NCI-H2107 (cell line): ENCODE measurements around the gene CDCA8.

Experiments used
- DNase-seq: peaks from one replicate; lab custom pipeline; 2025; lab: John Stamatoyannopoulos, UW

The CDCA8 gene

GRCh38 chr1:37692078-37692833 lies at the start of gene CDCA8:
Gene CDCA8 (plus strand): TSS chr1:37692516. CDS start chr1:37692691, 175 bp downstream.
- peak; percentile 93 for DNase-seq

GRCh38 chr1:37647281-37647680 lies 45.0 kb upstream of the CDCA8 start:
- DNase-seq: no peak

GRCh38 chr1:37650173-37650572 lies 42.1 kb upstream of the CDCA8 start:
- no peak for DNase-seq

- no peak for DNase-seq
Observed at GRCh38 chr1:37650721-37651120, 41.6 kb upstream of the CDCA8 start.

- DNase-seq: no peak
Observed at GRCh38 chr1:37651803-37652202, 40.5 kb upstream of the CDCA8 start.

- no peak for DNase-seq
Observed at GRCh38 chr1:37652976-37653375, 39.3 kb upstream of the CDCA8 start.

- no peak for DNase-seq
Observed at GRCh38 chr1:37653906-37654305, 38.4 kb upstream of the CDCA8 start.

- no peak for DNase-seq
Observed at GRCh38 chr1:37655274-37655673, 37.0 kb upstream of the CDCA8 start.

GRCh38 chr1:37656026-37656425 lies 36.3 kb upstream of the CDCA8 start:
- no peak for DNase-seq

GRCh38 chr1:37656881-37657280 lies 35.4 kb upstream of the CDCA8 start:
- no peak for DNase-seq

- no peak for DNase-seq
Observed at GRCh38 chr1:37657620-37658412, 34.5 kb upstream of the CDCA8 start.

GRCh38 chr1:37658486-37658885 lies 33.8 kb upstream of the CDCA8 start:
- DNase-seq: no peak

- DNase-seq: no peak
Observed at GRCh38 chr1:37660664-37661063, 31.7 kb upstream of the CDCA8 start.

- DNase-seq: no peak
Observed at GRCh38 chr1:37661401-37661800, 30.9 kb upstream of the CDCA8 start.

- no peak for DNase-seq
Observed at GRCh38 chr1:37662031-37662755, 30.1 kb upstream of the CDCA8 start.

GRCh38 chr1:37663426-37664000 lies 28.8 kb upstream of the CDCA8 start:
- DNase-seq: no peak

GRCh38 chr1:37666241-37666867 lies 26.0 kb upstream of the CDCA8 start:
- no peak for DNase-seq

GRCh38 chr1:37667023-37667671 lies 25.2 kb upstream of the CDCA8 start:
- DNase-seq: no peak

- no peak for DNase-seq
Observed at GRCh38 chr1:37670133-37670532, 22.2 kb upstream of the CDCA8 start.

- DNase-seq: no peak
Observed at GRCh38 chr1:37671261-37671660, 21.1 kb upstream of the CDCA8 start.

GRCh38 chr1:37672136-37672870 lies 20.0 kb upstream of the CDCA8 start:
- DNase-seq: no peak
